ENCODE measurements around the gene PTPN6. TPM values are rescaled to one million over a fixed set of nuclear protein-coding genes. Genes with fewer than 3 reads are reported as not detected.

The PTPN6 gene
- total and polyA plus RNA-seq, 9 of the 15 experiments (the other 6 are each of a cell fraction or from before 2014, with no cell fraction given): 1.5 to 5.1 (median 3.9) TPM

DNA sequence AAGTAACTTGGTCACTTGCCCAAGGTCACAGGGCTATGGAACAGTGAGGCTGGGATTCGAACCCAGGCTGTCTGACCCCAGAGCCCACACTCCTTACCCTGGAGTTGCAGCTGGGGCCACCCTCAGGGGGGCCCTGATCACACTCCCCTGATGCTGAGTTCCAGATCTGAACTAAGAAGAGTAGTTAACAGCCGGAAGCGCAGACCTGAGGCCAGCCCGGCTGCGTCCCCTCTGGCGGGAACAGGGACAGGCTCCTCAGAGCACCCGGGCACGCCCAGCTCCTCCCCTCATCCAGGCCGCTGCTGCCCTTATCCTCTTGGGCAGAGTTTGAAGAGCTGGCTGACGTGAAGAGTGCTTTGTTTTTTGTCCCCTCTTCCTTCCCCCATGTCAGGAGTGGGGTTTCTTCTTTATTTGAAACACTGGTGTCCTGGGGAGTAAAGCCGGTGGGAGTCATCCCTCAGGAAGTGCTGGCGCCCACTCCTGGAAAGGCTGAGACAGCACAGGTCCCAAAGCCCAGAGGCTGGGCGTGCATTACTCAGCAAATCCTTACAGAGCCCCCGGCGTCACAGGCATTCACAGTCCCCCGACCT is 10.6 kb downstream of the PTPN6 start (continued):
- TF ChIP-seq, protein P1, sequence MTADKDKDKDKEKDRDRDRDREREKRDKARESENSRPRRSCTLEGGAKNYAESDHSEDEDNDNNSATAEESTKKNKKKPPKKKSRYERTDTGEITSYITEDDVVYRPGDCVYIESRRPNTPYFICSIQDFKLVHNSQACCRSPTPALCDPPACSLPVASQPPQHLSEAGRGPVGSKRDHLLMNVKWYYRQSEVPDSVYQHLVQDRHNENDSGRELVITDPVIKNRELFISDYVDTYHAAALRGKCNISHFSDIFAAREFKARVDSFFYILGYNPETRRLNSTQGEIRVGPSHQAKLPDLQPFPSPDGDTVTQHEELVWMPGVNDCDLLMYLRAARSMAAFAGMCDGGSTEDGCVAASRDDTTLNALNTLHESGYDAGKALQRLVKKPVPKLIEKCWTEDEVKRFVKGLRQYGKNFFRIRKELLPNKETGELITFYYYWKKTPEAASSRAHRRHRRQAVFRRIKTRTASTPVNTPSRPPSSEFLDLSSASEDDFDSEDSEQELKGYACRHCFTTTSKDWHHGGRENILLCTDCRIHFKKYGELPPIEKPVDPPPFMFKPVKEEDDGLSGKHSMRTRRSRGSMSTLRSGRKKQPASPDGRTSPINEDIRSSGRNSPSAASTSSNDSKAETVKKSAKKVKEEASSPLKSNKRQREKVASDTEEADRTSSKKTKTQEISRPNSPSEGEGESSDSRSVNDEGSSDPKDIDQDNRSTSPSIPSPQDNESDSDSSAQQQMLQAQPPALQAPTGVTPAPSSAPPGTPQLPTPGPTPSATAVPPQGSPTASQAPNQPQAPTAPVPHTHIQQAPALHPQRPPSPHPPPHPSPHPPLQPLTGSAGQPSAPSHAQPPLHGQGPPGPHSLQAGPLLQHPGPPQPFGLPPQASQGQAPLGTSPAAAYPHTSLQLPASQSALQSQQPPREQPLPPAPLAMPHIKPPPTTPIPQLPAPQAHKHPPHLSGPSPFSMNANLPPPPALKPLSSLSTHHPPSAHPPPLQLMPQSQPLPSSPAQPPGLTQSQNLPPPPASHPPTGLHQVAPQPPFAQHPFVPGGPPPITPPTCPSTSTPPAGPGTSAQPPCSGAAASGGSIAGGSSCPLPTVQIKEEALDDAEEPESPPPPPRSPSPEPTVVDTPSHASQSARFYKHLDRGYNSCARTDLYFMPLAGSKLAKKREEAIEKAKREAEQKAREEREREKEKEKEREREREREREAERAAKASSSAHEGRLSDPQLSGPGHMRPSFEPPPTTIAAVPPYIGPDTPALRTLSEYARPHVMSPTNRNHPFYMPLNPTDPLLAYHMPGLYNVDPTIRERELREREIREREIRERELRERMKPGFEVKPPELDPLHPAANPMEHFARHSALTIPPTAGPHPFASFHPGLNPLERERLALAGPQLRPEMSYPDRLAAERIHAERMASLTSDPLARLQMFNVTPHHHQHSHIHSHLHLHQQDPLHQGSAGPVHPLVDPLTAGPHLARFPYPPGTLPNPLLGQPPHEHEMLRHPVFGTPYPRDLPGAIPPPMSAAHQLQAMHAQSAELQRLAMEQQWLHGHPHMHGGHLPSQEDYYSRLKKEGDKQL (CRISPR knock-in tag; IDR thresholded peaks at IDR 0.05; ENCODE audit: borderline replicate concordance): no peak
- TF ChIP-seq, protein P2, sequence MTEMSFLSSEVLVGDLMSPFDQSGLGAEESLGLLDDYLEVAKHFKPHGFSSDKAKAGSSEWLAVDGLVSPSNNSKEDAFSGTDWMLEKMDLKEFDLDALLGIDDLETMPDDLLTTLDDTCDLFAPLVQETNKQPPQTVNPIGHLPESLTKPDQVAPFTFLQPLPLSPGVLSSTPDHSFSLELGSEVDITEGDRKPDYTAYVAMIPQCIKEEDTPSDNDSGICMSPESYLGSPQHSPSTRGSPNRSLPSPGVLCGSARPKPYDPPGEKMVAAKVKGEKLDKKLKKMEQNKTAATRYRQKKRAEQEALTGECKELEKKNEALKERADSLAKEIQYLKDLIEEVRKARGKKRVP (CRISPR knock-in tag; IDR thresholded peaks at IDR 0.05): no peak
- TF ChIP-seq, protein P3, sequence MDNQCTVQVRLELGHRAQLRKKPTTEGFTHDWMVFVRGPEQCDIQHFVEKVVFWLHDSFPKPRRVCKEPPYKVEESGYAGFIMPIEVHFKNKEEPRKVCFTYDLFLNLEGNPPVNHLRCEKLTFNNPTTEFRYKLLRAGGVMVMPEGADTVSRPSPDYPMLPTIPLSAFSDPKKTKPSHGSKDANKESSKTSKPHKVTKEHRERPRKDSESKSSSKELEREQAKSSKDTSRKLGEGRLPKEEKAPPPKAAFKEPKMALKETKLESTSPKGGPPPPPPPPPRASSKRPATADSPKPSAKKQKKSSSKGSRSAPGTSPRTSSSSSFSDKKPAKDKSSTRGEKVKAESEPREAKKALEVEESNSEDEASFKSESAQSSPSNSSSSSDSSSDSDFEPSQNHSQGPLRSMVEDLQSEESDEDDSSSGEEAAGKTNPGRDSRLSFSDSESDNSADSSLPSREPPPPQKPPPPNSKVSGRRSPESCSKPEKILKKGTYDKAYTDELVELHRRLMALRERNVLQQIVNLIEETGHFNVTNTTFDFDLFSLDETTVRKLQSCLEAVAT (IDR thresholded peaks at IDR 0.05): no peak
- TF ChIP-seq SMARCA4 (IDR thresholded peaks at IDR 0.05) (peak; percentile 54), MCM2 (IDR thresholded peaks at IDR 0.05; ENCODE audit: low read depth) (no peak), MED1 (CRISPR knock-in tag; IDR thresholded peaks at IDR 0.05; ENCODE audit: borderline replicate concordance) (no peak), ETV6 (IDR thresholded peaks at IDR 0.05; ENCODE audit: borderline replicate concordance in 1 of 2, low read depth in 2 of 2, low read length in 1 of 2) (no peak), ETV6 (CRISPR knock-in tag; IDR thresholded peaks at IDR 0.05; ENCODE audit: borderline replicate concordance) (no peak), ZNF143 (CRISPR knock-in tag; IDR thresholded peaks at IDR 0.05) (no peak), JUNB (CRISPR knock-in tag; conservative IDR thresholded peaks at IDR 0.05) (no peak), TCF3 (CRISPR knock-in tag; IDR thresholded peaks at IDR 0.05) (no peak; the same call in 1 of the 2 replicates)
- TF ChIP-seq, protein P4, sequence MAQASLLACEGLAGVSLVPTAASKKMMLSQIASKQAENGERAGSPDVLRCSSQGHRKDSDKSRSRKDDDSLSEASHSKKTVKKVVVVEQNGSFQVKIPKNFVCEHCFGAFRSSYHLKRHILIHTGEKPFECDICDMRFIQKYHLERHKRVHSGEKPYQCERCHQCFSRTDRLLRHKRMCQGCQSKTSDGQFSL (CRISPR knock-in tag; IDR thresholded peaks at IDR 0.05): no peak
- TF ChIP-seq, protein P4 (tag; IDR thresholded peaks at IDR 0.05): no peak
- TF ChIP-seq, protein P5, sequence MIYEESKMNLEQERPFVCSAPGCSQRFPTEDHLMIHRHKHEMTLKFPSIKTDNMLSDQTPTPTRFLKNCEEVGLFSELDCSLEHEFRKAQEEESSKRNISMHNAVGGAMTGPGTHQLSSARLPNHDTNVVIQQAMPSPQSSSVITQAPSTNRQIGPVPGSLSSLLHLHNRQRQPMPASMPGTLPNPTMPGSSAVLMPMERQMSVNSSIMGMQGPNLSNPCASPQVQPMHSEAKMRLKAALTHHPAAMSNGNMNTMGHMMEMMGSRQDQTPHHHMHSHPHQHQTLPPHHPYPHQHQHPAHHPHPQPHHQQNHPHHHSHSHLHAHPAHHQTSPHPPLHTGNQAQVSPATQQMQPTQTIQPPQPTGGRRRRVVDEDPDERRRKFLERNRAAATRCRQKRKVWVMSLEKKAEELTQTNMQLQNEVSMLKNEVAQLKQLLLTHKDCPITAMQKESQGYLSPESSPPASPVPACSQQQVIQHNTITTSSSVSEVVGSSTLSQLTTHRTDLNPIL (CRISPR knock-in tag; IDR thresholded peaks at IDR 0.05): no peak
- TF ChIP-seq, protein P6, sequence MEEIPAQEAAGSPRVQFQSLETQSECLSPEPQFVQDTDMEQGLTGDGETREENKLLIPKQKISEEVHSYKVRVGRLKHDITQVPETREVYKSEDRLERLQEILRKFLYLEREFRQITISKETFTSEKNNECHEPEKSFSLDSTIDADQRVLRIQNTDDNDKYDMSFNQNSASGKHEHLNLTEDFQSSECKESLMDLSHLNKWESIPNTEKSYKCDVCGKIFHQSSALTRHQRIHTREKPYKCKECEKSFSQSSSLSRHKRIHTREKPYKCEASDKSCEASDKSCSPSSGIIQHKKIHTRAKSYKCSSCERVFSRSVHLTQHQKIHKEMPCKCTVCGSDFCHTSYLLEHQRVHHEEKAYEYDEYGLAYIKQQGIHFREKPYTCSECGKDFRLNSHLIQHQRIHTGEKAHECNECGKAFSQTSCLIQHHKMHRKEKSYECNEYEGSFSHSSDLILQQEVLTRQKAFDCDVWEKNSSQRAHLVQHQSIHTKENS (CRISPR knock-in tag; IDR thresholded peaks at IDR 0.05): no peak

Data from K562 (cell line).